ENCODE measurements around the gene CACYBP.

DNA sequence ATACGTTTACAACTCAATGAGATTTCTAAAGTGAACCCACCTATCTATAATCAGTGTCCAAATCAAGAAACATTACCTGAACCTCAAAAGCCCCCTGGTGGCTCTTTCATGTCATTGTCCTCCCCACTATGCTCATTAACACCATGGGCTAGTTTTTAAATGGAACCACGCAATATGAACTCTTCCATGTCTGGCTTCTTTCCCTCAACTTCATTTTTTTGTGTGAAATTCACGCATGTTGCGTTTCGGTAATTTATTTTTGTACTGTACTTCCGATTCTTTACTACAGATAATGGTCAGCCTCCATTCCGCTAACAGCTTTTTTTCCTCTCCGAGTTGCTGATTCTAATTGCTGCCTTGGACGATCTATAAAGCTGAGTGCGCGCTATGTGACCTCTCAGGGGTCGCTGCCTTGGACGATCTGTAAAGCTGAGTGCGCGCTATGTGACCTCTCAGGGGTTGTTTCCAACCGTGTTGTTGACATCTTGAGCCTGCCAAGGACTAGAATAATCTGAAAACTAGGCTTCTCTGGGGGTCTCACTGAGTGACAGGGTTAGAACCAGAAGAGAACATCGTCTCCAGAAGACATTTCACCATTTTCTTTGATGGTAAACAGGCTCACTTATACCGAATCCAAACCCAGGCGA is 1.1 kb upstream of the CACYBP start:
- TF ChIP-seq CTCF (IDR thresholded peaks at IDR 0.05) (peak; percentile 48 to 74 (median 62)), POLR2A (IDR thresholded peaks at IDR 0.05) (no peak)
